Measurements from ENCODE around the gene GLCCI1.
"Not testable (repeated sequence)": the region's sequence is repeated elsewhere in the genome, so short reads cannot be mapped to it uniquely, and the experiment has no call there.

GLCCI1 gene

GRCh38 chr7:8044761-8045430, 76.3 kb downstream of the GLCCI1 start:
- Histone ChIP-seq H4K20me1 (ENCODE audit: insufficient read depth, low read length) (no peaks in the 10 kb centered on the region), H3K27ac (ENCODE audit: low read depth, low read length, poor library complexity, severe bottlenecking) (no peak overlapping the region), H3K36me3 (ENCODE audit: insufficient read depth, low read length) (peaks cover 64% of the 10 kb centered on the region)

GRCh38 chr7:8048067-8048466, 79.5 kb downstream of the GLCCI1 start:
- not testable (repeated sequence) for H3K9me3 ChIP-seq (ENCODE audit: low read length)

More at GRCh38 chr7:8044761-8045430, 76.3 kb downstream of the GLCCI1 start:
- no peaks in the 10 kb centered on the region for H3K4me1 ChIP-seq (ENCODE audit: insufficient read depth, low read length, severe bottlenecking)
- H3K9ac ChIP-seq (ENCODE audit: low read length): no peak overlapping the region
- no peaks in the 10 kb centered on the region for H3F3A ChIP-seq (ENCODE audit: insufficient read depth, low read length)
- no peaks in the 10 kb centered on the region for H3K27me3 ChIP-seq (ENCODE audit: insufficient read depth, low read length)
- H3K9me2 ChIP-seq (ENCODE audit: low read depth, low read length): no peaks in the 10 kb centered on the region
- H3K4me2 ChIP-seq (ENCODE audit: low read length): no peak overlapping the region
- TF ChIP-seq EZH2 (IDR thresholded peaks at IDR 0.05; ENCODE audit: borderline replicate concordance, low read length) (no peak), CTCF (IDR thresholded peaks at IDR 0.05; ENCODE audit: low read length) (no peak)
- 0 out of 2 replicates have a peak, but pooled peaks cover 6% of the 10 kb centered on the region for H3K79me2 ChIP-seq (ENCODE audit: insufficient read depth, low read length)
- no peak overlapping the region for H2AFZ ChIP-seq (ENCODE audit: low read length)
- no peaks in the 10 kb centered on the region for H3K9me3 ChIP-seq (ENCODE audit: low read length)
- H3K4me3 ChIP-seq (ENCODE audit: low read depth, low read length, poor library complexity, severe bottlenecking): no peak overlapping the region

GRCh38 chr7:8051373-8051772, 82.8 kb downstream of the GLCCI1 start:
- H3K4me2 ChIP-seq (ENCODE audit: low read length): no peak overlapping the region
- no peak overlapping the region for H3K27ac ChIP-seq (ENCODE audit: low read depth, low read length, poor library complexity, severe bottlenecking)
- peaks cover 14% of the 10 kb centered on the region; the same call in 1 of the 2 replicates for H3K79me2 ChIP-seq (ENCODE audit: insufficient read depth, low read length)
- TF ChIP-seq CTCF (IDR thresholded peaks at IDR 0.05; ENCODE audit: low read length): no peak
- no peak for TF ChIP-seq EZH2 (IDR thresholded peaks at IDR 0.05; ENCODE audit: borderline replicate concordance, low read length)
- peaks cover 54% of the 10 kb centered on the region for H3K36me3 ChIP-seq (ENCODE audit: insufficient read depth, low read length)
- H3K4me1 ChIP-seq (ENCODE audit: insufficient read depth, low read length, severe bottlenecking): no peaks in the 10 kb centered on the region
- no peak overlapping the region for H2AFZ ChIP-seq (ENCODE audit: low read length)
- no peaks in the 10 kb centered on the region for H4K20me1 ChIP-seq (ENCODE audit: insufficient read depth, low read length)
- H3K9me2 ChIP-seq (ENCODE audit: low read depth, low read length): no peaks in the 10 kb centered on the region
- H3F3A ChIP-seq (ENCODE audit: insufficient read depth, low read length): no peaks in the 10 kb centered on the region
- H3K9ac ChIP-seq (ENCODE audit: low read length): no peak overlapping the region
- no peak overlapping the region for H3K4me3 ChIP-seq (ENCODE audit: low read depth, low read length, poor library complexity, severe bottlenecking)
- no peaks in the 10 kb centered on the region for H3K9me3 ChIP-seq (ENCODE audit: low read length)
- H3K27me3 ChIP-seq (ENCODE audit: insufficient read depth, low read length): no peaks in the 10 kb centered on the region

More at GRCh38 chr7:8048067-8048466, 79.5 kb downstream of the GLCCI1 start:
- Histone ChIP-seq H3K36me3 (ENCODE audit: insufficient read depth, low read length) (peaks cover 55% of the 10 kb centered on the region), H3K79me2 (ENCODE audit: insufficient read depth, low read length) (peaks cover 14% of the 10 kb centered on the region; the same call in 1 of the 2 replicates)
- H3F3A ChIP-seq (ENCODE audit: insufficient read depth, low read length); H3K27ac ChIP-seq (ENCODE audit: low read depth, low read length, poor library complexity, severe bottlenecking); H3K4me2 ChIP-seq (ENCODE audit: low read length); H3K4me3 ChIP-seq (ENCODE audit: low read depth, low read length, poor library complexity, severe bottlenecking); H4K20me1 ChIP-seq (ENCODE audit: insufficient read depth, low read length); H3K9ac ChIP-seq (ENCODE audit: low read length); H3K27me3 ChIP-seq (ENCODE audit: insufficient read depth, low read length); H3K4me1 ChIP-seq (ENCODE audit: insufficient read depth, low read length, severe bottlenecking); H2AFZ ChIP-seq (ENCODE audit: low read length); H3K9me2 ChIP-seq (ENCODE audit: low read depth, low read length): not testable (repeated sequence)

- no peak overlapping the region for H3K4me2 ChIP-seq (ENCODE audit: low read length)
- no peak overlapping the region for H2AFZ ChIP-seq (ENCODE audit: low read length)
- no peaks in the 10 kb centered on the region for H3K9me3 ChIP-seq (ENCODE audit: low read length)
- peaks cover 60% of the 10 kb centered on the region for H3K36me3 ChIP-seq (ENCODE audit: insufficient read depth, low read length)
- H4K20me1 ChIP-seq (ENCODE audit: insufficient read depth, low read length): no peaks in the 10 kb centered on the region
- H3K9me2 ChIP-seq (ENCODE audit: low read depth, low read length): no peaks in the 10 kb centered on the region
- no peak for TF ChIP-seq EZH2 (IDR thresholded peaks at IDR 0.05; ENCODE audit: borderline replicate concordance, low read length)
- TF ChIP-seq CTCF (IDR thresholded peaks at IDR 0.05; ENCODE audit: low read length): no peak
- H3K9ac ChIP-seq (ENCODE audit: low read length): no peak overlapping the region
- H3K79me2 ChIP-seq (ENCODE audit: insufficient read depth, low read length): peaks cover 17% of the 10 kb centered on the region; the same call in 1 of the 2 replicates
- H3K27ac ChIP-seq (ENCODE audit: low read depth, low read length, poor library complexity, severe bottlenecking): no peak overlapping the region
- no peak overlapping the region for H3K4me3 ChIP-seq (ENCODE audit: low read depth, low read length, poor library complexity, severe bottlenecking)
- H3K27me3 ChIP-seq (ENCODE audit: insufficient read depth, low read length): no peaks in the 10 kb centered on the region
- H3K4me1 ChIP-seq (ENCODE audit: insufficient read depth, low read length, severe bottlenecking): no peaks in the 10 kb centered on the region
- peaks cover 3% of the 10 kb centered on the region; the same call in 1 of the 2 replicates for H3F3A ChIP-seq (ENCODE audit: insufficient read depth, low read length)
Measured at GRCh38 chr7:8051998-8052397, 83.4 kb downstream of the GLCCI1 start.

All from OCI-LY1 (cell line).